HG03439 (cell line): Measurements from ENCODE around the gene CTCFL.

Experiments used
- ATAC-seq: cut with Tn5 transposase; IDR thresholded peaks from one replicate; pipeline ENCODE4 v1.9.1; 2021; ENCODE audit warnings: mild to moderate bottlenecking, moderate library complexity; ENCODE audit not compliant: unreplicated experiment

CTCFL gene

GRCh38 chr20:57449398-57450354 lies 75.3 kb downstream of the CTCFL start:
- ATAC-seq: no peak

- no peak for ATAC-seq
Observed at GRCh38 chr20:57448764-57449354, 76.1 kb downstream of the CTCFL start.
